Measurements from ENCODE around the gene CALCB.

The CALCB gene

DNA sequence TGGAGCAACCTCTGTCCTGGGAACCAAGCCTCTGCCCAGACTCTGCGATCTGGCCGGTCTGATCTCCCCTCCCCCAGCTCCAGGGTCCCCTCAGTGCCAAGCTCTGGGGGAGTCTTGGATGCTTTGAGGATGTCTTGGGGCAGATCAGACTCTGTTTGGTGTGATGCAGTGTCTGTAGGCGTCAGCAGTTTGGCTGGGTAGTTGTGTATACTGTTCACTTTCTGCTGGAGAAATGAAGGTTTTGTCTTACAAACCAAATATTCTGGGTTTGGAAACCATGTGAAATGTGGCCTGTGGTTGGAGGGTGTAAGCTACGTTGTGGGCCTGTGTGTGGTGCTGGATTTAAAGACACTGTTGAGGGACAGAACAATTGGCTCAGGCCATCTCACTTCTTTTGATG lies 46.0 kb downstream of the CALCB start:
- no peak for DNase-seq

DNA sequence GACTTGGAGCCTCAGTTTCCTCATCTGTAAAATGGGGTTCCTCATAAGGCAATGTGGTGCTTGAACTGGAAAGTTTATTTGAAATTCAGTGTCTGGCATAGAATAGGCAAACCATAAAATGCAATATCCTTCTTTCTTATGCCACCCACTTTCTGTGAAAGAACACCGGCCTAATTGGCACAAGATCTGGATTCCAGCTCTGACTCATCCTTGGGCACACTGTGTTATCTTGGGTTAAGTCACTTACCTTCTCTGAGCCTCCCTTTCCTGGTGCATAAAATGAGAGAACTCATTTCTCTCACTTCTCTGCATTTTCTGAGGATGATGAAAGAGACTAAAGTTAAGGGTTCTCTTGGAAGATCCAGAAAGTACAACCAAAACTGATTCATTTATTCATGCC lies 46.4 kb downstream of the CALCB start:
- DNase-seq, result no peak

DNA sequence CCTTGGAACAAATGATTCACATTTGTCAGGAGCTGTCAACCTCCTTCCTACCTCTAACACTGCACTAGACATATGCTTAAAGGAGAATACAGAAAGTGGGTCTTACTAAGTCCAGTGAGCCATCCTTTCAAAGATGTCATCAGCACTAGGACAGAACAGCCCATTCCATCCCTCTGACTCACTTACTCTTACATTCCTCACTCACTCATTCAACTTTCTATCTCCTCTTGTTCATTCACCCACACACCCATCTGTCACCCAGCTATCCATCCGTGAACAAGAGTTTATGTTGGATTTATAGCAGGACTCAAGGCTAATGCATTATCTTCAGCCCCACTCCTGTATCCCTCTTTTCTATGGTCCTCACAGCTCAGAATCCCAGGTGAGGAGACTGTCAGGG lies 50.5 kb downstream of the CALCB start:
- no peak for DNase-seq

DNA sequence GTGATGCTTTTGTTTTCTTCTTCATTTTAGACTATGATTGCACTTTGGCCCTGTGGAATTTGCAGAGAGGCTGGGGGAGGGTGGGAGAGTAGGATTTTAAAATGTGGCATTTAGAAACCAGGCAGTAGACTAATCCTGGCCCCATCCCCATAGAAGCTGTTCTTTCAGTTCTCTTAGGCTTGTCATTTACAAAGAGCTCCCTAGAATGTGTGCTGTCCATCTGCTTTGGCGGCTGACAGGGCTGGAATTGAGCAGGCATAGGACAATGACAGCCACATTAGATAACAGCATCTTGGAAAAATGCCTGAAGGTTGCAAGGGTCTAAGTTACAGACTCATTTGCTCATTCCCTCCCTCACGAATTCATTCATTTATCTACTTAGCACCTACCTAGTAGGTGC lies 51.1 kb downstream of the CALCB start:
- no peak for DNase-seq

DNA sequence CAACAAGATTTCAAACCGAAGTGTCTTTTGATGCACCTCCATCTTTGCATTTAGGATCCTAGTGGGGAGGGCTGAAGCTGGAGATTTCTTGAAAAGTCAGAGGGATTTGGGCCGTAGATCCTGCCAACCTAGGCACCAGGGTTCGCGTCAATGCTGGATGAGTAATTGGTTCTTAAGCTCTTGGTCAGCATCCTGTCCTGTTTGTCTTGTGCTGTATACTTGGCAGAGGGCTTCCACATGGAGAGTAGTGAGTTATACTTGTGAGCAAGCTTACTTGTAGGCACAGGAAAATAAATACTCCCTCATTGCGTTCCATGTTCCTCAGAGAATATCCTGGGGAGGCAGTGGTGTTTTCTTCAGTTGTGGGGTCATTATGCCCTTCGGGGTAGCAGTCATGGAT lies 53.9 kb downstream of the CALCB start:
- no peak for DNase-seq

Measured in NCI-H187 treated with DMSO at 0.1 percent for 48 hours (cell line).